ENCODE data around the gene TOM1L2. TPM values are rescaled to one million over a fixed set of nuclear protein-coding genes. Genes with fewer than 3 reads are reported as not detected.
"Not testable (repeated sequence)": the region's sequence is repeated elsewhere in the genome, so short reads cannot be mapped to it uniquely, and the experiment has no call there.

TOM1L2 gene
- total RNA-seq, 1 donor: 34.1 TPM

DNA sequence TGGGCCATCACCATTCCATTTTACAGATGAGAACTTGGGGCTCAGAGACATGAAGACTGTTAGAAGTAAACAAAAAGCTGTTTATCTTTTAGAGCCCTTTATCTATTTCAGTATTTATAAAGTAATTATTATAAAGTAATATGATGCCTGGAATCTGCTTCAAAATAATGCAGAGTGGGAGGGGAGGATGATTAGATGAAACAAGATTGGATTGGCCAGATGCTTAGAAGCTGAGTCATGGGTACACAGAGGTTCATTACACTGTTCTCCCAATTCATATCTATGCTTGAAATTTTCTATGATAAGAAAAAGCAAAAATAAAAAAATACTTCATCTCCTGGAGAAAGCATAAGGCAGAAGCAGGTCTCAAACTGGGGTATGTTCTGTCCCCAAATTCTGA lies 29.4 kb downstream of the TOM1L2 start:
- DNase-seq (ENCODE audit: low read depth): no peak
- H3K4me3 ChIP-seq (ENCODE audit: low read depth, low read length): no peak overlapping the region
- TF ChIP-seq, protein P1, sequence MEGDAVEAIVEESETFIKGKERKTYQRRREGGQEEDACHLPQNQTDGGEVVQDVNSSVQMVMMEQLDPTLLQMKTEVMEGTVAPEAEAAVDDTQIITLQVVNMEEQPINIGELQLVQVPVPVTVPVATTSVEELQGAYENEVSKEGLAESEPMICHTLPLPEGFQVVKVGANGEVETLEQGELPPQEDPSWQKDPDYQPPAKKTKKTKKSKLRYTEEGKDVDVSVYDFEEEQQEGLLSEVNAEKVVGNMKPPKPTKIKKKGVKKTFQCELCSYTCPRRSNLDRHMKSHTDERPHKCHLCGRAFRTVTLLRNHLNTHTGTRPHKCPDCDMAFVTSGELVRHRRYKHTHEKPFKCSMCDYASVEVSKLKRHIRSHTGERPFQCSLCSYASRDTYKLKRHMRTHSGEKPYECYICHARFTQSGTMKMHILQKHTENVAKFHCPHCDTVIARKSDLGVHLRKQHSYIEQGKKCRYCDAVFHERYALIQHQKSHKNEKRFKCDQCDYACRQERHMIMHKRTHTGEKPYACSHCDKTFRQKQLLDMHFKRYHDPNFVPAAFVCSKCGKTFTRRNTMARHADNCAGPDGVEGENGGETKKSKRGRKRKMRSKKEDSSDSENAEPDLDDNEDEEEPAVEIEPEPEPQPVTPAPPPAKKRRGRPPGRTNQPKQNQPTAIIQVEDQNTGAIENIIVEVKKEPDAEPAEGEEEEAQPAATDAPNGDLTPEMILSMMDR (IDR thresholded peaks at IDR 0.05; ENCODE audit: insufficient read depth, low read depth, low read length): no peak

DNA sequence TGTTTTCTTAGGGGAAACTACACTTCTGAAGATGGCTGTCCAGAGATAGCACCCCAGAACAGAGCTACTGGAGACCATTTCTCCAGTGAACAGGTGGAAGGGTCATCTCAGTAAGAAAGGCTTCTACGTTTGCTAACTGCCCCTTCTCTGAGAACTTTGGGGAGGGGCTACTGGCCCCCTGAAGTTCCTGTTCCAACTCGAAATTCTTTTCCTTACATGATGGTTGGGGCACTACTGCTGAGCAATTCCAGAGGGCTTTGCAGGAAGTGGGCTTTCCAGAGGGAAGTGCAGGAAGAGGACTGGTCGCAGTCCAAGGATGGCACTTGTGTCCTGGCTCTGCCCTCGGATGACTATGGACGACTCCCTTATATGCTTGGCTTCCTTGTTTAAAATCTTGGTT lies 31.2 kb downstream of the TOM1L2 start:
- no peak for DNase-seq (ENCODE audit: low read depth)
- TF ChIP-seq, protein P1 (IDR thresholded peaks at IDR 0.05; ENCODE audit: insufficient read depth, low read depth, low read length): no peak

DNA sequence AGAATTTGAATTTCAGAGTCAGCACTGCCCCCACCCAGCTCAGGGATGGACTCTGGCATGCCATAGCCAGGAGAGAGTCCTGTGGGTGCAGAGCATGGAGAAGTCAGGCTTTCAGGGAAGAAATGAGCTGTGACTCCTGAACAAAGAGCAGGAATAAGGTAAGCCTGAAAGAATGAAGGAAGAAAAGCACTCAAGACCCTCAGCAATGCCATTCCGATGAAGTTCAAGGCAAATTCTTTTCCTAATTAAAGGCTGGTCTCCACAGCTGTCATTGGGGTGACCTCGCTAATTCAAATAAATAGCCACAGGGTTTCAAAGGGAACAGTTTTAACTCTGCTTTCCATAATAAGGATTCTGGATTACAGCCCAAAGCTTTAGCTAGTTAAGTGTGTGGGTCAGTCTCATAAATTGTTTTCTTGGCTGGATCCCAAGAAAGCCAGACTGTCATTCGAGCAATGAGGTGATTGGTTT lies 31.7 kb downstream of the TOM1L2 start:
- DNase-seq (ENCODE audit: low read depth): peak; percentile 59
- TF ChIP-seq, protein P1 (IDR thresholded peaks at IDR 0.05; ENCODE audit: insufficient read depth, low read depth, low read length): no peak
- no peak overlapping the region for H3K4me3 ChIP-seq (ENCODE audit: low read depth, low read length)

More for the DNA sequence above, 31.2 kb downstream of the TOM1L2 start:
- no peak overlapping the region for H3K4me3 ChIP-seq (ENCODE audit: low read depth, low read length)

DNA sequence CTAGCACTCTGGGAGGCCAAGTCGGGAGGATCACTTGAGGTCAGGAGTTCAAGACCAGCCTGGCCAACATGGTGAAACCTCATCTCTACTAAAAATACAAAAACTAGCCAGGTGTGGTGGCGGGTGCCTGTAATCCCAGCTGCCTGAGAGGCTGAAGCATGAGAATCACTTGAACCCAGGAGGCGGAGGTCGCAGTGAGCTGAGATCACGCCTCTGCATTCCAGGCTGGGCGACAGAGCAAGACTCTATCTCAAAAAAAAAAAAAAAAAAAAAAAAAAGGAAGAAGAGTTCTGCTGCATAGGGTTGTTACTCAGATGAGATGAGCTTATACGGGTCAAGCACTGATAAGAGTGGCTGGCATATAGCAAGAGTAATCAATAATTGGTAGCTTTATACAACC lies 32.3 kb downstream of the TOM1L2 start:
- DNase-seq (ENCODE audit: low read depth); H3K4me3 ChIP-seq (ENCODE audit: low read depth, low read length): not testable (repeated sequence)

DNA sequence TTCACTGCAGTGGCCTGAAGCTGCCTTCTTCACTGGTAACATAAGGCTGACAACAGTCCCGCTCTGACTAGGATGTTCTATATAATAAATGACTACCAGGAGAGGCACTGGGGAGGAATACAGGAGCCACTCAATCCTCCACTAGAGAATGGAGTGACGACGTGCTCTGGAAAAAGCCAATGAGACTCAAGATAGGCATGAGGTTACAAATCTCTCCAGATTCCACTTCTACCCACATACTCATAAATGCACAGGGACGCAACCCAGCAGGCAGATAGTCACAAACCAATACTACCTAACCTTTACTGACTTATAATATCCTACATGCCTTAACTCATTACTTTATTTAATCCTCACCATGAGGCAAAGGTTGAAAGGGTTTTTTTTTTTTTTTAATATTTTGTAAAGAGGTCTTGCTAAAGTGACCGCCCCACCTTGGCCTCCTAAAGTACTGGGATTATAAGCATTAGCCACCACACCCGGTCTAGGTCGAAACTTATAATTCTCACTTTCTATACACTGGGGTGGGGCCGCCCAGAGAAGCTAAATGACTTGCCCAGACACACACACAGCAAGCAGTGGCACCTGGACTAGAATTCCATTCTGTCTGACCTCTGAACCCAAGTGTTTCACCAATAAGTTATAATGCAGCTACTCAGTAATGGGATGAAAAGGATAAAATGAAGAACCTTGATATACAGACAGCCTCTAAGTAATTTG lies 33.7 kb downstream of the TOM1L2 start:
- no peak overlapping the region for H3K4me3 ChIP-seq (ENCODE audit: low read depth, low read length)
- DNase-seq (ENCODE audit: low read depth): peak; percentile 51
- TF ChIP-seq, protein P1 (IDR thresholded peaks at IDR 0.05; ENCODE audit: insufficient read depth, low read depth, low read length): no peak

DNA sequence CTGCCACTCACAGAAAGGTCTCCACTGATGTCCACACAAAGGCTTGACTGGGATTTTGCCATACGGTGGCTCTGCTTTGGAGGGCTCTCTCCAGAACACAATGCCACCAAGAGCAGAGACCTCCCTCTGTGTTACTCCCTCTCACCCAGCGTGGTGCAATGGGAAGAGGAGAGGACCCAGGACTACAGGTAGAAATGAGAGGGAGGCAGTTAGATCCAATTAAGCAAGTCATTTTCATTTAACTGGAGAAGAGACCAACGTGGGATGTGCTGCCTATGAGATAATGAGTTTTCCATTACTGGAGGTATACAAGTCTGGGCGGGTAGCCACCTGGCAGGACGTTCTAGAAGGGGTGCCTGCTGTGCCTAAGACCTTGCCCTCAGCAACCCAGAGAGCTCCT lies 34.2 kb downstream of the TOM1L2 start:
- no peak for DNase-seq (ENCODE audit: low read depth)
- H3K4me3 ChIP-seq (ENCODE audit: low read depth, low read length): no peak overlapping the region
- TF ChIP-seq, protein P1 (IDR thresholded peaks at IDR 0.05; ENCODE audit: insufficient read depth, low read depth, low read length): no peak

DNA sequence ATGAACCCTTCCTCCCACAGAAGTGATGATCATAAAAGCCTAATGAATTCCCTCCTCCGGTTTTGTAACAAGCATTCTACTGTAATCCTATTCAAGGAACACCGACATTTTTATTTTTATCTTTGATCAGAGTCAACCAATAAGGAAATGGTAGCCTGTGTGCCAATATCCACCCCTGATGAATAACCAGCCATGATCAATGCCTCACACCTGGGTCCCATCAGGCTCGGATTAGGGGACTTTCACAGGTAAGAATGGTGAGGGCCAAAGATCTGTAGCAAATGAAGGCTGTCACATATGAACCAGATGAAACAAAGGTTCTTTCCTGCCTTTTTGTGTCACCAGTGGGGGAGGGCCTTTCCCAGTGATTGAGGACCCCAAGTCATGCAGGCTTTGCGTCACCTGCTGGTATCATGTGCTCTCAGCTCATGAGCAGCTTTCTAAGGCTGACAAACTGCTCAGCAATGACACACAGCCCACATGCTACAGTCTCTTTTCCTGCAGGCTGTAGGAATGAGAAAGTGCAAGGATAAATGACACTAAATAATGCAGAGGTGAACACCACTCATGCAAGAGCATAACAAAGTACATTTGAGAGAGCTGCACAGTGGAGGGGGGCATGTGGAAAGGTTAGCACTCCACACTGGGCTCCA lies 34.9 kb downstream of the TOM1L2 start:
- TF ChIP-seq, protein P1 (IDR thresholded peaks at IDR 0.05; ENCODE audit: insufficient read depth, low read depth, low read length): no peak
- peak; percentile 28 for DNase-seq (ENCODE audit: low read depth)
- no peak overlapping the region for H3K4me3 ChIP-seq (ENCODE audit: low read depth, low read length)
